H1 (cell line): ENCODE measurements around the gene SEC11A. TPM values are rescaled to one million over a fixed set of nuclear protein-coding genes. Genes with fewer than 3 reads are reported as not detected.

Experiments used
- BRCA1 ChIP-seq: IDR thresholded peaks from 2 replicates; pipeline ENCODE4 v1.6.1; 2012; ENCODE audit warnings: low read depth, low read length, improper control_type of control experiment
- EGR1 ChIP-seq: IDR thresholded peaks from 2 replicates; pipeline ENCODE4 v1.6.1; 2011; ENCODE audit warnings: low read depth, low read length, borderline replicate concordance
- JUND ChIP-seq: IDR thresholded peaks from 2 replicates; pipeline ENCODE4 v1.6.1; 2011; ENCODE audit warnings: mild to moderate bottlenecking, improper control_type of control experiment, low read length
- NANOG ChIP-seq: IDR thresholded peaks from 2 replicates; pipeline ENCODE4 v1.6.1; 2011; ENCODE audit warnings: low read length, low read depth, mild to moderate bottlenecking, inconsistent platforms; ENCODE audit not compliant: insufficient read depth, poor library complexity, severe bottlenecking
- SAP30 ChIP-seq: fragments of 300-600 bp; sonication (generic); IDR thresholded peaks from 2 replicates; pipeline ENCODE4 v1.7.1; 2012; ENCODE audit warnings: low read length, moderate library complexity, mild to moderate bottlenecking, inconsistent platforms; ENCODE audit not compliant: insufficient read depth, insufficient replicate concordance
- SUZ12 ChIP-seq: fragments of 200-600 bp; sonication (generic); IDR thresholded peaks from 2 replicates; pipeline ENCODE4 v1.6.1; 2012; ENCODE audit warnings: mild to moderate bottlenecking, inconsistent platforms, low read length, moderate library complexity, mixed read lengths
- polyA plus RNA-seq, 7 experiments: library from polyadenylated mRNA; depleted of rRNA in 3 of 7; stranded (reverse) in 5 of 7; unstranded in 2 of 7; fragments of >200 nt in 5 of 7; fragments of 200-250 nt in 2 of 7; gene quantifications; 1 replicate in 5 of 7; 2 replicates in 1 of 7; 4 replicates in 1 of 7; pipeline versions ENCODE4 v1.2.1 to v1.2.3, GENCODE V29; 2011 to 2013; ENCODE audit warnings: missing spikeins in 2 of 7, mixed read lengths in 2 of 7
- total RNA-seq: library from RNA; stranded (reverse); fragmentation: NEBNext Ultra II Directional; extraction: Animal tissue kit (Norgen Biotek cat#: 25700); gene quantifications from 2 replicates; pipeline ENCODE4 v1.2.1, GENCODE V29; 2021
- TF ChIP-seq, protein P1 (sequence below): fragments of 300-600 bp; sonication (generic); IDR thresholded peaks from 2 replicates; pipeline ENCODE4 v1.7.1; 2012; ENCODE audit warnings: low read length, moderate library complexity, mild to moderate bottlenecking, inconsistent platforms; ENCODE audit not compliant: insufficient replicate concordance
- TF ChIP-seq, protein P2 (sequence below): IDR thresholded peaks from 2 replicates; pipeline ENCODE4 v1.6.1; 2012; ENCODE audit warnings: low read length, inconsistent platforms

Gene SEC11A
- total and polyA plus RNA-seq, 2 of the 8 experiments (the other 6 are each of a cell fraction or from before 2014, with no cell fraction given) = 268 to 316 TPM

DNA sequence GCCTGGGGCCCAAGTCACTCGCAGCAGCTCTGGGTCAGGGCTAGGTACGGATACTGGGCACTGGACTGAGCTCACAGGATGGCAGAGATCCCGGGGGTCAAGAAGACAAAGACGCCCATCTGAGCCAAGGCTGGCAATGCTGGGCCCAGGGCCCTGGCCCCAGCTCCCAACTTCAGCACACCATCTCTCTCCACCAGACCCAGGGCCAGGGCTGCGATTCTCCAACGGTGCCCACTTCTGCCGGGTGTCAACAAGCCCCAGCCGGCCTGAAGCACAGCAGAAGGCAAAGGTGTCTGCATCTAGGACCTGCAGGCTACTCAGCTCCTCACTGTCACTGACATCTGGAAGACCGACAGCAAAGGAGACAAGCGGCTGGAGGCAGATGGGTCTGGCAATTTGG lies 70.4 kb downstream of the SEC11A start (continued):
- TF ChIP-seq, protein P1, sequence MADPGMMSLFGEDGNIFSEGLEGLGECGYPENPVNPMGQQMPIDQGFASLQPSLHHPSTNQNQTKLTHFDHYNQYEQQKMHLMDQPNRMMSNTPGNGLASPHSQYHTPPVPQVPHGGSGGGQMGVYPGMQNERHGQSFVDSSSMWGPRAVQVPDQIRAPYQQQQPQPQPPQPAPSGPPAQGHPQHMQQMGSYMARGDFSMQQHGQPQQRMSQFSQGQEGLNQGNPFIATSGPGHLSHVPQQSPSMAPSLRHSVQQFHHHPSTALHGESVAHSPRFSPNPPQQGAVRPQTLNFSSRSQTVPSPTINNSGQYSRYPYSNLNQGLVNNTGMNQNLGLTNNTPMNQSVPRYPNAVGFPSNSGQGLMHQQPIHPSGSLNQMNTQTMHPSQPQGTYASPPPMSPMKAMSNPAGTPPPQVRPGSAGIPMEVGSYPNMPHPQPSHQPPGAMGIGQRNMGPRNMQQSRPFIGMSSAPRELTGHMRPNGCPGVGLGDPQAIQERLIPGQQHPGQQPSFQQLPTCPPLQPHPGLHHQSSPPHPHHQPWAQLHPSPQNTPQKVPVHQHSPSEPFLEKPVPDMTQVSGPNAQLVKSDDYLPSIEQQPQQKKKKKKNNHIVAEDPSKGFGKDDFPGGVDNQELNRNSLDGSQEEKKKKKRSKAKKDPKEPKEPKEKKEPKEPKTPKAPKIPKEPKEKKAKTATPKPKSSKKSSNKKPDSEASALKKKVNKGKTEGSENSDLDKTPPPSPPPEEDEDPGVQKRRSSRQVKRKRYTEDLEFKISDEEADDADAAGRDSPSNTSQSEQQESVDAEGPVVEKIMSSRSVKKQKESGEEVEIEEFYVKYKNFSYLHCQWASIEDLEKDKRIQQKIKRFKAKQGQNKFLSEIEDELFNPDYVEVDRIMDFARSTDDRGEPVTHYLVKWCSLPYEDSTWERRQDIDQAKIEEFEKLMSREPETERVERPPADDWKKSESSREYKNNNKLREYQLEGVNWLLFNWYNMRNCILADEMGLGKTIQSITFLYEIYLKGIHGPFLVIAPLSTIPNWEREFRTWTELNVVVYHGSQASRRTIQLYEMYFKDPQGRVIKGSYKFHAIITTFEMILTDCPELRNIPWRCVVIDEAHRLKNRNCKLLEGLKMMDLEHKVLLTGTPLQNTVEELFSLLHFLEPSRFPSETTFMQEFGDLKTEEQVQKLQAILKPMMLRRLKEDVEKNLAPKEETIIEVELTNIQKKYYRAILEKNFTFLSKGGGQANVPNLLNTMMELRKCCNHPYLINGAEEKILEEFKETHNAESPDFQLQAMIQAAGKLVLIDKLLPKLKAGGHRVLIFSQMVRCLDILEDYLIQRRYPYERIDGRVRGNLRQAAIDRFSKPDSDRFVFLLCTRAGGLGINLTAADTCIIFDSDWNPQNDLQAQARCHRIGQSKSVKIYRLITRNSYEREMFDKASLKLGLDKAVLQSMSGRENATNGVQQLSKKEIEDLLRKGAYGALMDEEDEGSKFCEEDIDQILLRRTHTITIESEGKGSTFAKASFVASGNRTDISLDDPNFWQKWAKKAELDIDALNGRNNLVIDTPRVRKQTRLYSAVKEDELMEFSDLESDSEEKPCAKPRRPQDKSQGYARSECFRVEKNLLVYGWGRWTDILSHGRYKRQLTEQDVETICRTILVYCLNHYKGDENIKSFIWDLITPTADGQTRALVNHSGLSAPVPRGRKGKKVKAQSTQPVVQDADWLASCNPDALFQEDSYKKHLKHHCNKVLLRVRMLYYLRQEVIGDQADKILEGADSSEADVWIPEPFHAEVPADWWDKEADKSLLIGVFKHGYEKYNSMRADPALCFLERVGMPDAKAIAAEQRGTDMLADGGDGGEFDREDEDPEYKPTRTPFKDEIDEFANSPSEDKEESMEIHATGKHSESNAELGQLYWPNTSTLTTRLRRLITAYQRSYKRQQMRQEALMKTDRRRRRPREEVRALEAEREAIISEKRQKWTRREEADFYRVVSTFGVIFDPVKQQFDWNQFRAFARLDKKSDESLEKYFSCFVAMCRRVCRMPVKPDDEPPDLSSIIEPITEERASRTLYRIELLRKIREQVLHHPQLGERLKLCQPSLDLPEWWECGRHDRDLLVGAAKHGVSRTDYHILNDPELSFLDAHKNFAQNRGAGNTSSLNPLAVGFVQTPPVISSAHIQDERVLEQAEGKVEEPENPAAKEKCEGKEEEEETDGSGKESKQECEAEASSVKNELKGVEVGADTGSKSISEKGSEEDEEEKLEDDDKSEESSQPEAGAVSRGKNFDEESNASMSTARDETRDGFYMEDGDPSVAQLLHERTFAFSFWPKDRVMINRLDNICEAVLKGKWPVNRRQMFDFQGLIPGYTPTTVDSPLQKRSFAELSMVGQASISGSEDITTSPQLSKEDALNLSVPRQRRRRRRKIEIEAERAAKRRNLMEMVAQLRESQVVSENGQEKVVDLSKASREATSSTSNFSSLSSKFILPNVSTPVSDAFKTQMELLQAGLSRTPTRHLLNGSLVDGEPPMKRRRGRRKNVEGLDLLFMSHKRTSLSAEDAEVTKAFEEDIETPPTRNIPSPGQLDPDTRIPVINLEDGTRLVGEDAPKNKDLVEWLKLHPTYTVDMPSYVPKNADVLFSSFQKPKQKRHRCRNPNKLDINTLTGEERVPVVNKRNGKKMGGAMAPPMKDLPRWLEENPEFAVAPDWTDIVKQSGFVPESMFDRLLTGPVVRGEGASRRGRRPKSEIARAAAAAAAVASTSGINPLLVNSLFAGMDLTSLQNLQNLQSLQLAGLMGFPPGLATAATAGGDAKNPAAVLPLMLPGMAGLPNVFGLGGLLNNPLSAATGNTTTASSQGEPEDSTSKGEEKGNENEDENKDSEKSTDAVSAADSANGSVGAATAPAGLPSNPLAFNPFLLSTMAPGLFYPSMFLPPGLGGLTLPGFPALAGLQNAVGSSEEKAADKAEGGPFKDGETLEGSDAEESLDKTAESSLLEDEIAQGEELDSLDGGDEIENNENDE = no peak
- TF ChIP-seq SUZ12 (no peak), BRCA1 (no peak), JUND (no peak), EGR1 (no peak), SAP30 (no peak), NANOG (no peak)
- TF ChIP-seq, protein P2, sequence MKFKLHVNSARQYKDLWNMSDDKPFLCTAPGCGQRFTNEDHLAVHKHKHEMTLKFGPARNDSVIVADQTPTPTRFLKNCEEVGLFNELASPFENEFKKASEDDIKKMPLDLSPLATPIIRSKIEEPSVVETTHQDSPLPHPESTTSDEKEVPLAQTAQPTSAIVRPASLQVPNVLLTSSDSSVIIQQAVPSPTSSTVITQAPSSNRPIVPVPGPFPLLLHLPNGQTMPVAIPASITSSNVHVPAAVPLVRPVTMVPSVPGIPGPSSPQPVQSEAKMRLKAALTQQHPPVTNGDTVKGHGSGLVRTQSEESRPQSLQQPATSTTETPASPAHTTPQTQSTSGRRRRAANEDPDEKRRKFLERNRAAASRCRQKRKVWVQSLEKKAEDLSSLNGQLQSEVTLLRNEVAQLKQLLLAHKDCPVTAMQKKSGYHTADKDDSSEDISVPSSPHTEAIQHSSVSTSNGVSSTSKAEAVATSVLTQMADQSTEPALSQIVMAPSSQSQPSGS = no peak
- TF ChIP-seq, all 59 proteins: peak for 0
